ENCODE data around the gene NPL.

Gene NPL

GRCh38 chr1:182779530-182779929 is 10.0 kb upstream of the NPL start:
- DNase-seq, result no peak

GRCh38 chr1:182781841-182782586 is 7.6 kb upstream of the NPL start:
- peak; percentile 64 to 70 for DNase-seq

- no peak for DNase-seq
These were observed 7.0 kb upstream of the NPL start for GRCh38 chr1:182782587-182782913.

GRCh38 chr1:182783068-182783467 is 6.5 kb upstream of the NPL start:
- DNase-seq, result no peak

DNA sequence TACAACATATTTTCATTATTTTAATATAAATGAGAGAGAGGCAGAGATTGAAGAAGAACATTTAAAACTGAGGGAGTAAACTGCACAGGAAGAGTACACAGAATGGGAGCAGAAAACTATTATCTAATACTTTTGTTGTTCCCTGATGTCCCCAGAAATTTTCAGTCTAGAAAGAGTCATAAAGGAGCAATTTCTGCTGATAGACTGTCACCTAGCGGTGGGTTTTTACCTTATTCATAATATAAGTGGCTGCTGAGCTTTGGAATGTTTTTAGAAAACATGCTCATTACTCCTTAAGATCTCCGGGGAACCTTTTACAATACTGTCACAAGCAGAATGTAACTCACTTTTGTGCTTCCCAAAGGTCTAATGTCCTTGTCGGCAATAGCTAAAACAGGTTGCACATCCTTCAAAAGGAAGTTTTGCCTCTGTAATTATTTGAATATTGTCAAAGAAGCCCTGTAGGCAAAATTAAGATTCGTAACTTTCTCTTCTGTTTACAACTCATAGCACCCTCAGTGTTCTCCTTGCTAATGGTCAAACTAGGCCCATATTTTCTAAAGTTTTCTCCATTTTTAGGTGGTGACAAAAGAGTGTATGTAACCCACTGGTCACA is 4.9 kb upstream of the NPL start:
- DNase-seq, result peak in 1 of 2 donors; percentile 66

- no peak for DNase-seq
These were observed 4.4 kb upstream of the NPL start for GRCh38 chr1:182785181-182785580.

GRCh38 chr1:182786223-182786994 is 3.2 kb upstream of the NPL start:
- peak; percentile 15 to 47 for DNase-seq

GRCh38 chr1:182786995-182787324 is 2.6 kb upstream of the NPL start:
- no peak for DNase-seq

DNA sequence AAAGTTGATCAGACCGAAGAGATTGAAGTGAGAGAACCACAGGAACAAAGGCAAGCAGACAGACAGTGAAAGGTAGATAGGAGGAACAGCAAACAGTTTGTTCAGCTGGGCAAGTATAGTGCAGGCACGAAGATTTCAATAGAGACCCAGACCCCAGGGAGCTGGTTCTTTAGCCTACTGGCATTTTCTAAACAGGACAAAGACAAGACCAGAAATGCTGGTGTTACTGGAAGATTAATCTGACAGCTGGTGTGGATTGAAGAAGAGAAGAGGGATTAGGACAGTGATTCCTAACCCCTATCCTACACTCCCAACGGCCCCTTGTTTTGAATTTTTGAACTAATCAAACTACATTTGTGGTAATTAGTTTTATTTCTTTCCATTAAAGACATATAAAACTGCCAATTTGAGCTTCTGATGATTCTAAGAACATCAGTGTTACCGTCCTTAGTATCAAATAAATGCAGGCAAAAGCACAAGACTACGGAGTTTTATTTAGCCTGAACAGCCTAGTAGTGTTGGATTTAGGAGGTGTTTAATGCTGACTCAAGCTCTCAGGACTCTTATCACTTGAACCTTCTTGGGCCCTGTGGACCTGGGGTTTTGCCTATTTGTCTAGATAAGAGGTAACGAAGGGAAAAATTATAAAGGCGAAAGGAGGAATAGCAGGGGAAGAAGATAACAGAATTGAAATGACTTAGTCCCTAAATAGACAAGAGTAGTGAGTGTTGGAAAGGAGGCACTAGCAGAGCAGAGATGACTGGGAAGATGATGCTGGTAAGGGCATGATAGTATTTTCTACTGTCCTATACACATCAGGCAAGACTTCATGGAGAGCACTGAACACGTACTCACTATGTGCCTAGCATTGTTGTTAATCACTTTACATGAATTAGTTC is 2.0 kb downstream of the NPL start:
- no peak for DNase-seq

DNA sequence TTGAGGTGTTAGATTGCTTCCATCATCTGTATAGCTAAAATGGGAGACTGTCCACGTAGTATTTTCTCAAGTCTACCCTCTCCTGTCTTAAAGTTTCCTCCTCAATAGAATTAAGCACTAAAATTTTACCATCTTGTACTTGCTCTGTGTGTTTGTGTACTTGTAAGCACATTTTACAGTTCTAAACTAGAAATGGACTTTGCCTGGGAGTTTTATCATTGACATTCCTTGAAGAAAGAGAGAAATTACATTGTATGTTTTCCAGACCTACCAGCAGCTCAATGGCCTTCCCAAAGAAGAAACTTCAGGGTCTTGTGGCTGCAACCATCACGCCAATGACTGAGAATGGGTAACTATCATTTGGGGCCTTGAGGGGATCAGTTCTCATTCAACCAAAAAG is 4.5 kb downstream of the NPL start:
- no peak for DNase-seq

DNA sequence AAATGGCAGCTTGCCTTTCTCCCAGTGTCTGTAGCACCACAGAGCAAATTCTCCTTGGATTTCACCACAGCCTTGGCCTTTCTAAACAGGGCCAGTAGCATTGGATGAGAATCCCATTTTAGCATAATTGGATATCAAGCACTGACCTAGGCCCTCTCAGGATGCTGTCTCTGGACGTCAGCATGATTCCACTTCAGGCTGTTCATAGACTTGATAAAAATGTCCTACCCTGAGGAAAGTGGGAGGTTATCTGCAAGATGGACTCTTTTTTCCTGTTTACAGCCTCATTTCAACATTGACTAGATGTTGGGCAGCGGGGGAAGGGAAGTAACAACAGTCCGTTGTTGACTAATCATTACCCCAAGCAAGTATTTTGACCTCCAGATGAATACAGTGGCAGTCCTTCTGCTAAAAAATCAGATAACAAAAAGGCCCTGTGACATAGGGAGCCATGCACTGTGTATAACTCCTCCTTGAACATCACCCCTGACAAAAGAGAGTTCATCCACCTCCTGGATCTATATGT is 5.2 kb downstream of the NPL start:
- peak in 1 of 2 donors; percentile 2 for DNase-seq

- DNase-seq, result peak; percentile 19 to 47
These were observed 6.1 kb downstream of the NPL start for GRCh38 chr1:182795563-182796228.

- DNase-seq, result no peak
These were observed 12.6 kb downstream of the NPL start for GRCh38 chr1:182802006-182802803.

- DNase-seq, result no peak
These were observed 14.3 kb downstream of the NPL start for GRCh38 chr1:182803846-182804245.

GRCh38 chr1:182806015-182806678 is 16.6 kb downstream of the NPL start:
- no peak for DNase-seq

DNA sequence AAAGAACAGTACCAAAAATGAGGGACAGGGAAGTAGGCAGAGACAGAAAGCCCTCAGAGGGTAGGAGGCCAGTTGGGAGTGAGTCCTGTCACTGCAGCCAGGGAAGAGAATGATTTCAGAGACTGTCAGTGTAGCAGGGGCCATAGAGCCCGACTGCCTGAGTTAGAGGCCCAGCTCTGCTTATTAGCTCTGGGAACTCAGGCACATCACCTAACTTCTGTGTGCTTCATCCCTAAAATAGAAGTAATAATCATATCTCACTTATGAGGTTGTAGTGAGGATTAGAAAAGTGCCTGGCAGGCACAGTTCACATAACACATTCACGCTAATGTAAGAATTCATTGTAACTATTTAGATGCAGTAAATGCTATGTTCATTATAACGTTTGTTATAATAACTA is 18.3 kb downstream of the NPL start:
- DNase-seq, result no peak

DNA sequence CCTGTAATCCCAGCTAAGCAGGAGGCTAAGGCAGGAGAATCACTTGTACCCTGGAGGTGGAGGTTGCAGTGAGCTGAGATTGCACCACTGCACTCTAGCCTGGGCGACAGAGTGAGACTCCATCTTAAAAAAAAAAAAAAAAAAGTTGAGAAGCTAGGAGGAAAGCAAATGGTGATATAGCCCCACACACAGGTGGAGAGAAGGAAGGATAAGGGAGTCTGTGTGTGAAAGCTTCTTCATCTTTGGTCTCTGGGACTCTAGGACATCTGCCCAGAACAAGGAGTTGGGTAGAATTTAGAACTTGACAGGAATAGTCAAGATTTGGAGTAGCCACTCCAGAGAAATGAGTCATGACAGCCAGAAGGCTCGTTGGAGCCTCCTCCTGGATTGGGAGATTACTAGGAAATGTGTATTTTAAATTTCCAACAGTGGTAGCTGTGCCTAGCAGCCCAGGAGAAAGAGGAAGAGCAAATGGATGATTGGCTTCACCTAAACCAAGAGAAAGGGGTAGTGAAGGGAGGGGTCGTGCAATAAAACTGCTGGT is 19.9 kb downstream of the NPL start:
- DNase-seq, result no peak

GRCh38 chr1:182811975-182812722 is 22.6 kb downstream of the NPL start:
- DNase-seq, result no peak

- no peak for DNase-seq
These were observed 27.3 kb downstream of the NPL start for GRCh38 chr1:182816863-182817262.

DNA sequence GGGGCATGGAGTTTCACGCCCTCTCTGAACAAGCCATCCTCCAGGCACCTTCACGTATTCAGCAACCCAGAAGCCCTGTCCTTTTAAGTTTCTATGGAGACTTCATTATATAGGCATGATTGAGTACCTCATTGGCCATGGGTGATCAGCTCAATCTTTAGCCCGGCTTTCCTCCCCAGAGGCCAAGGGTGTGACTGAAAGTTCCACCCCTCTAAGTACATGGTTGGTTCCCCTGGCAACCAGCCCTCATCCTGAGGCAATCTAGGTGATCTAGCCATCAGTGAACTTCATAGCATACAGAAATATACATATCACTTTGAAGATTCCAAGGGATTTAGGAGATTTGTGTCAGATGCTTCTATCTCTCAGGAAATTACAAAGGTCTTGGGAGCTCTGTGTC is 28.2 kb downstream of the NPL start:
- no peak for DNase-seq
